SK-N-SH (cell line): Measurements from ENCODE around the gene SPTBN5. TPM values are rescaled to one million over a fixed set of nuclear protein-coding genes. Genes with fewer than 3 reads are reported as not detected.

Source experiments
- CTCF ChIA-PET: fragments of 300-600, 350-600 bp; formaldehyde crosslinking; extraction: SDS; loops from one replicate; lab custom pipeline; 2021; lab: Yijun Ruan, JAX
- POLR2A ChIA-PET: fragments of 350-600 bp; sonication (Branson Sonifier 250); formaldehyde crosslinking; extraction: SDS; loops from one replicate; lab custom pipeline; 2020; ENCODE audit warnings: antibody characterized with exemption, inconsistent platforms; lab: Yijun Ruan, JAX
- DNase-seq: peaks from one replicate; pipeline ENCODE4 v3.0.0; 2012
- H2AFZ ChIP-seq: fragments of 200-600 bp; sonication (generic); 2 replicates; pipeline ENCODE4 v1.8.1; 2016; ENCODE audit warnings: antibody characterized with exemption, mild to moderate bottlenecking, low read depth
- H3F3A ChIP-seq: fragments of 200-600 bp; sonication (generic); replicated peaks from 2 replicates; pipeline ENCODE3; 2016; ENCODE audit warnings: antibody characterized with exemption, mild to moderate bottlenecking; ENCODE audit not compliant: insufficient read depth
- H3K27ac ChIP-seq, 2 experiments: fragments of 200-500 bp in 1 of 2; fragments of 200-600 bp in 1 of 2; sonication (Bioruptor generic) in 1 of 2; sonication (generic), shearing (Covaris generic) in 1 of 2; 2 replicates each; pipeline versions ENCODE4 v1.5.1 to v1.6.1; 2014 to 2016; ENCODE audit warnings: low read depth in 2 of 2, inconsistent platforms in 1 of 2, low read length in 1 of 2, mild to moderate bottlenecking in 1 of 2, mixed read lengths in 1 of 2
- H3K27me3 ChIP-seq: fragments of 200-600 bp; sonication (generic), shearing (Covaris generic); 2 replicates; pipeline ENCODE4 v1.6.1; 2016; ENCODE audit warnings: mixed run types; ENCODE audit not compliant: insufficient read depth
- H3K36me3 ChIP-seq, 2 experiments: fragments of 200-500 bp in 1 of 2; fragments of 200-600 bp in 1 of 2; sonication (Bioruptor generic) in 1 of 2; sonication (generic) in 1 of 2; replicated peaks in 1 of 2; 2 replicates each; pipeline versions ENCODE3 to v1.5.1; 2014 to 2016; ENCODE audit warnings: low read length in 1 of 2, mild to moderate bottlenecking in 1 of 2; ENCODE audit not compliant: insufficient read depth in 2 of 2, control insufficient read depth in 1 of 2
- H3K4me1 ChIP-seq, 2 experiments: fragments of 200-500 bp in 1 of 2; fragments of 200-600 bp in 1 of 2; sonication (Bioruptor generic) in 1 of 2; sonication (generic), shearing (Covaris generic) in 1 of 2; 2 replicates each; pipeline versions ENCODE4 v1.5.1 to v1.6.1; 2014 to 2016; ENCODE audit warnings: low read depth in 1 of 2, low read length in 1 of 2, mixed run types in 1 of 2; ENCODE audit not compliant: insufficient read depth in 2 of 2, control insufficient read depth in 1 of 2
- H3K4me2 ChIP-seq: fragments of 200-600 bp; sonication (generic), shearing (Covaris generic); 2 replicates; pipeline ENCODE4 v1.6.1; 2017; ENCODE audit warnings: mixed run types
- H3K4me3 ChIP-seq, 2 experiments: fragments of 200-500 bp in 1 of 2; fragments of 200-600 bp in 1 of 2; sonication (Bioruptor generic) in 1 of 2; sonication (generic), shearing (Covaris generic) in 1 of 2; 2 replicates each; pipeline versions ENCODE4 v1.5.1 to v1.8.1; 2014 to 2016; ENCODE audit warnings: low read depth in 2 of 2, inconsistent platforms in 1 of 2, low read length in 1 of 2, mild to moderate bottlenecking in 1 of 2, mixed read lengths in 1 of 2, moderate library complexity in 1 of 2
- H3K79me2 ChIP-seq: fragments of 200-600 bp; sonication (generic); 2 replicates; pipeline ENCODE4 v1.8.1; 2017; ENCODE audit warnings: mild to moderate bottlenecking; ENCODE audit not compliant: insufficient read depth
- H3K9ac ChIP-seq: fragments of 200-600 bp; sonication (generic); 2 replicates; pipeline ENCODE4 v1.6.1; 2017; ENCODE audit warnings: mixed run types
- H3K9me2 ChIP-seq: fragments of 200-600 bp; sonication (generic); 2 replicates; pipeline ENCODE4 v1.6.1; 2017; ENCODE audit warnings: mixed run types
- H3K9me3 ChIP-seq: fragments of 200-600 bp; sonication (generic); 2 replicates; pipeline ENCODE4 v1.6.1; 2017; ENCODE audit warnings: mixed run types, mild to moderate bottlenecking, moderate library complexity
- H4K20me1 ChIP-seq: fragments of 200-600 bp; sonication (generic); 2 replicates; pipeline ENCODE4 v1.6.1; 2017; ENCODE audit warnings: mild to moderate bottlenecking, mixed run types; ENCODE audit not compliant: insufficient read depth
- CHD2 ChIP-seq: fragments of 150-350 bp; IDR thresholded peaks from 2 replicates; pipeline ENCODE4 v1.6.1; 2018; ENCODE audit warnings: low read length; ENCODE audit not compliant: partially characterized antibody
- GATA2 ChIP-seq: sonication (generic); formaldehyde crosslinking; IDR thresholded peaks from 2 replicates; pipeline ENCODE4 v1.5.0; 2020; ENCODE audit warnings: mild to moderate bottlenecking, missing genetic modification reagents
- JUND ChIP-seq: IDR thresholded peaks from 2 replicates; pipeline ENCODE4 v1.4.0; 2012
- MEF2A ChIP-seq: IDR thresholded peaks from 2 replicates; pipeline ENCODE4 v1.4.0; 2012; ENCODE audit warnings: low read depth, borderline replicate concordance
- MXI1 ChIP-seq: IDR thresholded peaks from 2 replicates; pipeline ENCODE4 v1.6.1; 2012; ENCODE audit warnings: mild to moderate bottlenecking, low read depth, low read length, improper control_type of control experiment
- PBX3 ChIP-seq: IDR thresholded peaks from 2 replicates; pipeline ENCODE4; 2012
- REST ChIP-seq: IDR thresholded peaks from 2 replicates; pipeline ENCODE4 v1.6.1; 2012; ENCODE audit warnings: mild to moderate bottlenecking, low read depth, low read length, moderate library complexity
- RFX5 ChIP-seq: IDR thresholded peaks from 2 replicates; pipeline ENCODE4 v1.6.1; 2012; ENCODE audit warnings: mild to moderate bottlenecking, improper control_type of control experiment, low read length
- TEAD4 ChIP-seq: IDR thresholded peaks from 2 replicates; pipeline ENCODE4 v1.4.0; 2012; ENCODE audit warnings: mild to moderate bottlenecking, borderline replicate concordance; ENCODE audit not compliant: insufficient read depth
- ZBTB33 ChIP-seq: IDR thresholded peaks from 2 replicates; pipeline ENCODE4 v1.4.0; 2012; ENCODE audit warnings: low read depth, borderline replicate concordance
- WGBS: methylation state at CpG from one replicate; pipeline ENCODE4 v1.1.6; 2017; ENCODE audit warnings: low lambda C conversion rate; 5-methylcytosine and 5-hydroxymethylcytosine counted together
- polyA plus RNA-seq, 3 experiments: library from polyadenylated mRNA; depleted of rRNA; stranded (reverse); fragments of >200 nt; gene quantifications; 2 replicates each; pipeline ENCODE4 v1.2.3, GENCODE V29; 2012

Gene SPTBN5
- polyA plus RNA-seq, 1 of the 3 experiments (the other 2 are of a cell fraction): 0.23 TPM

- H3K27me3 ChIP-seq: no peaks in the 10 kb centered on the region
- H4K20me1 ChIP-seq: no peaks in the 10 kb centered on the region
- no peak overlapping the region for H3K4me2 ChIP-seq
- CTCF ChIA-PET: interaction anchor here (1.1 kb wide), 2 partner anchors 13 to 249 kb away, joined by 4 read pairs; no protein-coding TSS in a partner anchor
- POLR2A ChIA-PET: interaction anchor here (1.2 to 1.4 kb wide), 2 partner anchors 9 to 42 kb away, joined by 3 to 6 read pairs; no protein-coding TSS in a partner anchor
- 94% methylated on average over 9 of the region's 17 CpGs for WGBS
- TF ChIP-seq GATA2 (CRISPR knock-in tag) (no peak), MEF2A (no peak), TEAD4 (no peak), ZBTB33 (no peak), JUND (no peak), PBX3 (no peak), MXI1 (no peak), RFX5 (no peak), CHD2 (no peak)
- TF ChIP-seq, all 33 proteins: peak for 0
- Histone ChIP-seq H3K9me3 (no peaks in the 10 kb centered on the region), H3K27ac (no peak overlapping the region), H3K9me2 (no peaks in the 10 kb centered on the region), H3K4me1 (peaks cover 0 to 19% of the 10 kb centered on the region in 2 experiments; a peak in 1 of 4 replicates), H3K4me3 (no peak overlapping the region), H3K9ac (no peak overlapping the region), H3K36me3 (peaks cover 0 to 2% of the 10 kb centered on the region in 2 experiments), H3K79me2 (no peaks in the 10 kb centered on the region), H2AFZ (no peak overlapping the region), H3F3A (no peaks in the 10 kb centered on the region)
- no peak for DNase-seq
Measured at GRCh38 chr15:41852736-41853590, 40.9 kb downstream of the SPTBN5 start.

- no peaks in the 10 kb centered on the region for H3K27me3 ChIP-seq
- WGBS: 89% methylated on average over 4 of the region's 8 CpGs
- H3K9ac ChIP-seq: no peak overlapping the region
- no peaks in the 10 kb centered on the region for H3F3A ChIP-seq
- ChIA-PET CTCF (interaction anchor here (1.1 to 2.3 kb wide), 5 partner anchors 14 to 386 kb away, joined by 3 to 12 read pairs (median 4); partner anchors contain the start of gene MAPKBP1), POLR2A (interaction anchor here (1.2 kb wide), 1 partner anchor 43 kb away, joined by 3 read pairs; no protein-coding TSS in a partner anchor)
- no peak overlapping the region for H3K4me3 ChIP-seq
- no peak overlapping the region for H3K4me2 ChIP-seq
- no peaks in the 10 kb centered on the region for H3K9me2 ChIP-seq
- H4K20me1 ChIP-seq: no peaks in the 10 kb centered on the region
- peaks cover 0 to 8% of the 10 kb centered on the region in 2 experiments for H3K36me3 ChIP-seq
- H3K79me2 ChIP-seq: no peaks in the 10 kb centered on the region
- no peak overlapping the region for H3K27ac ChIP-seq
- H2AFZ ChIP-seq: no peak overlapping the region
- no peak for TF ChIP-seq REST
- no peaks in the 10 kb centered on the region for H3K9me3 ChIP-seq
- peaks cover 0 to 19% of the 10 kb centered on the region in 2 experiments; a peak in 1 of 4 replicates for H3K4me1 ChIP-seq
- DNase-seq: no peak
Measured at GRCh38 chr15:41851755-41852370, 42.0 kb downstream of the SPTBN5 start.
